Hematopoietic multipotent progenitor cell treated with erythropoietin and hydrocortisone succinate and interleukin-3 and kit ligand, for 8 days (in vitro differentiated cells): ENCODE results near the gene ATP10A.

Experiments used
- DNase-seq: peaks from one replicate; pipeline ENCODE4 v3.0.0-alpha.2; 2015

Gene ATP10A

DNA sequence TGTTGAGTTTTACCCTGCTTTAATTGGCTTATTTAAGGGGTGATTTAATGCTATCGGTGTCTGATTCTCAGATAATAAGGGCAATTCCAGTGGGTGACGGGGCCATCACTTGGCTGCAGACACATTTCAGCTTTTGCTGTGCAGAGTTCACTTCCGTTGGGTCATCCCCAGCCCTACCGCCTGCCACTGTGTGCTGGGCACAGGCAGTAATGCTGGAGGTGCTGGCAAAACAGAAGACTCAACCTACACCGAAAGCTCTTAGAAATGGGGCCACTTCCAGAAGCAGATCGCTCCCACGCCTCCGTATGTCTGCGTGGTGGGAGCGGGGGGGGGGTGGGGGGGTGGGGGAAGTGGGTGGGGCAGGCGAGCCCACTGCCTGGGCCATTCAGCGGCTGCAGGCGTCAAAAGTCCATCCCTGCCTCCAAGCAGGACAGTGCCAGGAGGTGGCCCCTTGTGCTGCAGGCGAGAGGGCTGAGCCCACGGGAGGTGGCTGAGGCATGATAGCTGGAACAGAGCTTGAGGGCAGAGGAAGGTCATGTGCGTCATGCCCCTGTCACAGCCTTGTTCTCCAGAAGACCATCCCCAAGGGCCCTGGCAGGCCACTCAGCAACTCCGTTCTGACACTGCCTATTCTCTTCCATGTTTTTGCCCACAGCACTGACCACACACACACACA lies 128.3 kb downstream of the ATP10A start:
- no peak for DNase-seq

DNA sequence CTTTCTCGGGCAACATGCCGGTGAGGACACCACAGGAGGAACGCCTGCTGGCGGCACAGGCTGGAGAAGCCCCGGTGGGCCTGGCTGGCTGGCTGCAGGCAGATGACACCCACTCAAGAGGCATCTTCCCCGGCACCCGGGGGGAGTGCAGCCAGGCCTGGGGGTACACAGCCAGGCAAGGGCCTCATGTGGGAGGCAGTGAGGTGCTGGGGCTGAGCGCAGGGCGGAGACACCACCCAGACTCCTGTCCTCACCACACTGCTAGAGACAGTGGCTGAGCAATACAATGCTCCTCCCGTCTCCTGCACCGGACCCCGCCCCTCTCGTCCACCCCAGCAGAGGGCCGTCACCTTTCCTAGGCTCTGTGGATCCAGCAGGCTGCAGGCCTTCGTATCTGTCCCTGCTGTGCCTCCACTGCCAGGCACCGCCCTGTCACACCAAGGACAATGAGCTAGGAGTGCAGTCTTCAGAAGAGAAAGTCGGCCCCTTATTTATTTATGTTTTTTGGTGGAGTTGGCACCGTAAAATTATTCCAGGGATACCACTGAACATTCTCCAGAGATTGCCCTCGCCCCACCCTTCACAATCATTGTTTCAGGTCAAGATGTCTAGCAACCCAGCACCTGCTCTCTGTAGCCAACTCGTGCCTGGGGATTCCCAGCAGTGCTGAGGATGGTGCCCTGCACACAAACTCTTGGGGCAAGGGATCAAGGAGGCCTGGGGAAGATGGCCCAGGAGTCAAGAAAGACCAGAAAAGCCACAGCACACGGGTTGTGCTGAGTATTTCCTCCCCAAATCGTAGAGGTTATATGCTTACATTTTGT lies 129.1 kb downstream of the ATP10A start:
- no peak for DNase-seq

DNA sequence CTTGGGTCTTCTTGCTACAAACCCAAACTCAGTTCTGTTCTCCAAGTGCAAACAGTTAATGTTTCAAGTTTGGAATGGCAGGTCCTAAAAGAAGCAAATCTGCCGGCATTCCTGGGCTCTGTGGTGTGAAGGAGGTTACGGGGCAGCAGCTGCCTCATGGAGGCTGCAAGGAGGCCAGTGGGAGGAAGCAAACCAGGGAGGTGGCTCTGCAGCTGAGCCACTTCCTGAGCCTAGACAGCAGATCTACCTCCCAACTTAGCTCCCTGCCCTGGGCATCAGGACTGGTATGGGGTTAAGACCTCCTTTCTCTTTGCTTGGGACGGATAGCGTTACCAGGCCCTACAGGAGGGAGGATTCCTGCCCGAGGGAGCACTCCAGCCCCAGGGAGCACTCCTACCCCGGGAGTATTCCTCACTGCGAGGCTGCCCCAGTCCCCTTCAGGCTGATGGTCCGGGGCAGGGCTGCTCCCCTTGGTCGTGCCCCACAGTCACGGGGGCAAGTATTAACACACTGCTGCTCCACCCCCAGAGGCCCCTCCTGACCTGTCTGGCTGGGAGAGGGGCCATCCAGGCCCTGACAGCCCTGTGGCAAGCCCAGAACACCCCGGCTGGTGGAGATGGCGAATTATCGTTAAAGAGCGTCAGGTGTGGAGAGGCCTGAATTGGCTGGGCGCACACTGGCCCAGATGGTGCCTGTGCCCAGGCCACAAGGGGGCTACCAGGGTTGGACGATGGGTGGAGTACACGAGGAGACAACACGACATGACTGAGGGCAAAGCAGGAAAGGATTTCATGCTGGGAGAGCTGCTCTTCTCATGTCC lies 129.9 kb downstream of the ATP10A start:
- no peak for DNase-seq

DNA sequence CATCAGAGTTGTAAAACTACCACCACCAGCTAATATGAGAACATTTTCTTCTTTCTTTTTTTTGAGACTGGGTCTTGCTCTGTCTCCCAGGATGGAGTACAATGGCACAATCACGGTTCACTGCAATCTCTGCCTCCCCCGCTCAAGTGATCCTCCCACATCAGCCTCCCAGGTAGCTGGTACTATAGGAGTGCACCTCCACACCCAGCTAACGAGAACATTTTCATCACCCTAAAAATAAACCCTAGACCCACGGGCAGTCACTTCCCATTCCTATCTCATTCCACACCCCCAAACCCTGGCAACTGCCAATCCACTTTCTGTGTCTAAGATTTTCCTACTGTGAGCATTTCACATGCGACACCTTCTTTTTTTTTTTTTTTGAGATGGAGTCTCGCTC lies 130.9 kb downstream of the ATP10A start:
- no peak for DNase-seq

DNA sequence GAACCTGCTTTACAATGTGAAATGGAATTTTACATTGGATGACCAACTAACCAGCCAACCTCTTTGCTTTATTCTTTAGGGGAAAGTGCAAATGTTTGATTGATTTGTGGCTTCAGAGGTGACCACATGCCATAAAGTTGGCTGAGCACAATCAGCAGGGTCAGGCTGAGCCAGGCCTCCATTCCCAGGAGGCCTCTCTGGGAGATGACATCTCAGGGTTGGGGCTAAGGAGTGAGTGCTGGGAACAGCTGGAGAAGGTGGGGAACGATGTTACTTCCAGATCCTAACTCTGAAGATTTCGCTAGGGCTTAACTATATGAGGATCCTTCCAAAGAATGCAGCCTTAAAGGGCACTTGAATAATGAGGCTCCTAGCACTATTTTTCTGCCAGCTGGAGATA lies 131.7 kb downstream of the ATP10A start:
- no peak for DNase-seq

DNA sequence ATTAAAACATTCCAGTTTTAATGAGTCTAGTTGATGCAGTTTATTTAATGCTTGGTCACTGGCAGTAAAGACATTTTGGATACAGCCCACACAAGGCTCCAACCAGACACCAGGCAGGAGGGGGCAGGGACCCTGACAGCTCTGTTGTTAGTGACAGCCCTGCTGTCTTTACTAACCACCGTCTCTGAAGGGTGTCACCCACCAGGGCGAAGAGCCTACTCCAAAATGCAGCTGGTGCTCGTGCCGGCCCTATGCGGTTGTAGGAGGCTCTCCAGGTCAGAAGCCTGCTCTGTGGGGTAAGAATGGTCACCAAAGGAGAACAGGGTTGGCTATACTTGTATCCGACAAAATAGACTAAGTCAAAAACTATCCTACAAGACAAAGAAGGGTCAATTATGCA lies 132.2 kb downstream of the ATP10A start:
- DNase-seq = no peak

DNA sequence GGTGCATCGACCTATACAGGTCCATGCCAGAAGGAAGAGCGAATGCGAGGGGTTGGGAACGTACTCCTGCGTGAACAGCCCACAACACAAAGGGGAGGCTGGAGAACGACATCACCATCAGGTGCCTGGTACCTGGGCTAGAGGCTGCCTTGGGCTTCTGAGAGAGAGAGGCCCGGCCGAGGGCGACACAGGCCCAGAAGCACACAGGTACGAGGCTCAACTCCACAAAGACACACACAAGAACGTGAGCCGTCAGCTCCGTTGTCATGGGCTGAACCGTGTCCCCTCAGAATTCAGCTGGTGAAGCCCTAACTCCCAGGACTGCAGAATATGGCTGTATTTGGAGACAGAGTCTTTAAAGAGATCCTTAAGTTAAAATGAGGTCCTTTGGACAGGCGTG lies 134.3 kb downstream of the ATP10A start:
- no peak for DNase-seq

DNA sequence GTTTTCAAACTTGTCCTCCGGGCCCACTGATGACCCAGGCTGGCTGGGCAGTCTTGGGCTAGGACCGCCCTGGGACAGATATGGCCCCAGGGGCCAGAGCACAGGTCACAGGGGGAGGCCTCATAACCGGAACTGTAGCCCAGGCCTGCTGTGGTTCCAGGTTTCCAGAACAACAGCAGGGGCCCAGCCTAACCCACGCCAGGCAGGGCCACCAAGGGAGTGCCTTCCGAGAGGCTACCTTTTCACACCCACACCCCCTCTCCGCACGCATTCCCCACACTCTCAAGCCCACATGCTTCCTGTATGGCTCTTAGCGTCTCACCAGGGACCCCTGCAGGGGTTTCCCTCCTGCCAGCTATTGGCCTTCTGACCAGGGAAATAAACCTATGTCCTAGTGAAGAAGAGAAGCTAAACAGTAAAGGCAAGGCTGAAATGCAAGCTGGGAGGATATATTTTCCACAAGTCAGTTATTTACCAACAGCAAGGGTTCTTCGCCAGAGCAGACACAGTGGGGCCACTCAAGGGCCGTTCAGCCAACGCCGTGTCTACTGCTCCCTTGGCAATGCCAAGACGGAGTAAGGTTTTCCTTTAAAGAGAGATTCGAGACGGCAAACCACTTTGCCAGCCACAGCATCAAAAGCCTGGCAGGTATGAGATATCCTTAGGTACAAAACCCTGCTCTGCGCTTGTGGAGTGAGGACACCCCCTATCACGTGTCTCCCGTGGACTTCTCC lies 135.1 kb downstream of the ATP10A start:
- DNase-seq = no peak

DNA sequence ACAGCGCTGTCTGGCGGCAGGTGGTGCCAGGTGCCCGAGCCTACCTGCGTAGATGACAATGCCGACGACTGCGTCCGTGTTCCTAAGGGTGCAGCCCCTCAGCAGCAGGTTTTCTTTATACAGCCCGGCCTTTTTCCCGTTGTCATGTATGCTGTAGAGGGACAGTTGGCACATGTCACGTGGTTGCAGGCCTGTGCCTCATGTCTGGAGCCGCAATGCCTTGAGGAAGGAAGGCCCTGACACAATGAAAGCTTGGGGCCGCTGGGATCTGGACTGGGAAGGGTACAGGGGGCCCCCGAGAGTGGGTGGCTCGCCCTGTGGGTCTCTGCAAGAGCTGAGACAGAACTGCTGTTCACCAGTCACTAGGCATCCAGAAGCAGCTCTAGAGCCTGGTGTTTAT lies 136.0 kb downstream of the ATP10A start:
- DNase-seq = no peak

DNA sequence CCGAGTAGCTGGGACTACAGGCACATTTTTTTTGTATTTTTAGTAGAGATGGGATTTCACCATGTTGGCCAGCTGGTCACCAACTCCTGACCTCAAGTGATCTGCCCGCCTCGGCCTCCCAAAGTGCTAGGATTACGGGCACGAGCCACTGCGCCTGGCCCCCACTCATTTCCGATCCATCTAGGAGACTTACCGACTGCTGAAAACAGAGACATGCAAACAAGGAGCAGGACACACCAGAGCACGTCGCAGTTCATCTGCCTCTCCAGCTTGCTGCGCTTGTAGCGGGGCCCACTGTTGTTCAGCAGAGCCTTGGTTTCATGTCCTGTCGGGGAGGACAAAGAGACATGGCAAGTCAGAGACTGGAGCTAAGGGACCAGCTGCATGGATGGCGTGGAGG lies 137.4 kb downstream of the ATP10A start:
- no peak for DNase-seq

DNA sequence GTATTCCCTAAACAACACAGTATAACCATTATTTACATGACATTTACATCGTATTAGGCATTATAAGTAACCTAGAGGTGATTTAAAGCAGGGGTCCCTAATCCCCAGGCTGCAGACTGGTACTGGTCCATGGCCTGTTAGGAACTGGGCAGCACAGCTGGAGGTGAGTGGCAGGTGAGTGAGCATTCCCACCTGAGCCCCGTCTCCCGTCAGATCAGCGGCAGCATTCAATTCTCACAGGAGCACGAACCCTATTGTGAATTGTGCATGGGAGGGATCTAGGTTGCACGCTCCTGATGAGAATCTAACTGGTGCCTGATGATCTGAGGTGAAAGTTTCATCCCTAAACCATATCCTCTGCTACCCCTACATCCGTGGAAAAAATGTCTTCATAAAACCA lies 138.2 kb downstream of the ATP10A start:
- no peak for DNase-seq

DNA sequence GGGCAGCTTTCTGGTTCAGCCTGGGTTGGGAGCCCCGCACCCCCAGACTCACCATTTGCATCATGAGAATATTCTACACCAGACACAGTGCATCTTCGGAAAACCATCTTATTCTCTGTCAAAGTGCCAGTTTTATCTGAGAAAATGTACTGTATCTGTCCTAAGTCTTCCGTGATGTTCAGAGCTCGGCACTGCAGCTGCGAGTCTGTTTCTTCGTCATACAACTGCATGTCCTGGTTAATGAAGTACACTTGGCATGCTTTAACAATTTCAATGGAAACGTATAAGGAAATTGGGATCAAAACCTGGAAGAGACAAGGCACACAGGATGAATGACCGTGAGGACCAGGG lies 141.5 kb downstream of the ATP10A start:
- no peak for DNase-seq

DNA sequence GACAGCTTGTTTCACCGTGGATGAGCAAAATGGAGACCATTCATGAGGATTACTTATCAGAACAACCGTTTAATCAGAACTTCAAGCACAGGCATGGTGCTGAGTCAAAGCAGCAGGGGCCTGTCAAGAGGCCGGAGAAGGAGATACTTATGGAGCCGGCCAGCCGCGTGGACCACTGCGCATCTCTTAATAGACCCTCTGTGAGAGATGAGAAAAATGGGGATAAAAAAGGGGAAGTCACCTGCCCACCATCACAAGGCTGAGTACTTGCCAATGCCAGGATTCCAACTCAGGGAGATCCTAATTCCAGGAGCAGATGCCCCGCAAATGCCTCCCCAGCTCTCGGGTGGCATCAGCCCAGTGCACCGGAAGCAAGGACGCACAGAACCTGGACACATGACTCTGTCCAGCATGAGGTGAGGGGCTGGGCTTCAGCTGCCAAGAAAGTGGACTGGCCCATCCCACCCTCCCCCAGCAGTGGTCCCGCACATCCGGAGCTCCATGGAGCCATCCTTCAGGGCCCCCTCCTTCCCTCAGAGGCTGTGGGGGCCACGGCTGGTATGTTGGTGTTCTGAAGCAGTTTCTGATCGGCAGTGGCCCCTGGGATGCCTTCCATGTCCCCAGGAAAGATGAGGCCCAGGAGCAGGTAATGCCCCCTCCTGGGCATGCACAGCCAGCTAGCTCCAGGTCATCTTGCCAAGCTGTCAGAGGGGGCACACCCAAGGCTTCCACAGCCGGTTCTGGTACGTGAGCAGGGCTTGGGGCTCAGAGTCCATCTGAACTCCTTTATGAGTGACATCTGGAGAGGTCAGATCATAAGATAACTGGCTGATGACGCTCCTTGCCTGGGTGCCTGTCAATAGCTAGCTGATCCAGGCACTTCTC lies 143.8 kb downstream of the ATP10A start:
- no peak for DNase-seq

DNA sequence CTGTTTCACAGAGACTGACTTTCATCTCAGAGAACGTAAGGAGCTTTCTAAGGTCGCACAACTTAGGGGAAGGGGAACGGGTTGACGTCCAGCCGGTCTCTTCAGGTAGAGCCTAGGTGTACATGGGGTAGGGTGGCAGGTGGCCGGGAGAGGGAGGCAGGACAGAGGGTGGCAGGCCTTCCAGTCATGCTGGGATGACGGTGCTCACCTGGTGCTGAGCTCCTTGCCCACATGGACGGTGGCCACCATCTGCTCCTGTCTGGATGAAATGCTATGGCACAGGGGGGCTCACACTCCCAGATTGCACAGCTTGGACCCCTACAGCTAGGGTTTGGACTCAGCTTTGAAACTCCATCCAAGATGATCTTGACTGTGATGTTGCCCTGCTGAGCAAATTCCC lies 144.5 kb downstream of the ATP10A start:
- DNase-seq = no peak

DNA sequence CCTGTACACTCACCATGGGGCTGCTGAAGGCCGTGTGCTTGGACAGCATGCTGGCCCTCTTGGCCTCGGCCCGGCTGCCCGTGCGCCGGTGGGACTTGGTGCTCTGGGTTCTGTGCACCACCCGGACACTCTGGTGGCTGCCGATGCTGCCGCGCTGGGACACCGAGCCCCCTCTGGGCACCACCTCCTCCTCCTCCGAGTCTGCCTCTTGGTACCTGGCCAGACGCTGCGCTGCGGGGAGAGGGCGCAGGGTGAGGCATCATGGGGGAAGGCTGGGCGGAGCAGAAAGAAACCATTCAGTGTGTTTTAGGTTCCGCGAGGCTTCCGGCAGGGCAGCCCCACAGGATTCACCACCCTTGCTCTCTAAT lies 145.0 kb downstream of the ATP10A start:
- DNase-seq = no peak

DNA sequence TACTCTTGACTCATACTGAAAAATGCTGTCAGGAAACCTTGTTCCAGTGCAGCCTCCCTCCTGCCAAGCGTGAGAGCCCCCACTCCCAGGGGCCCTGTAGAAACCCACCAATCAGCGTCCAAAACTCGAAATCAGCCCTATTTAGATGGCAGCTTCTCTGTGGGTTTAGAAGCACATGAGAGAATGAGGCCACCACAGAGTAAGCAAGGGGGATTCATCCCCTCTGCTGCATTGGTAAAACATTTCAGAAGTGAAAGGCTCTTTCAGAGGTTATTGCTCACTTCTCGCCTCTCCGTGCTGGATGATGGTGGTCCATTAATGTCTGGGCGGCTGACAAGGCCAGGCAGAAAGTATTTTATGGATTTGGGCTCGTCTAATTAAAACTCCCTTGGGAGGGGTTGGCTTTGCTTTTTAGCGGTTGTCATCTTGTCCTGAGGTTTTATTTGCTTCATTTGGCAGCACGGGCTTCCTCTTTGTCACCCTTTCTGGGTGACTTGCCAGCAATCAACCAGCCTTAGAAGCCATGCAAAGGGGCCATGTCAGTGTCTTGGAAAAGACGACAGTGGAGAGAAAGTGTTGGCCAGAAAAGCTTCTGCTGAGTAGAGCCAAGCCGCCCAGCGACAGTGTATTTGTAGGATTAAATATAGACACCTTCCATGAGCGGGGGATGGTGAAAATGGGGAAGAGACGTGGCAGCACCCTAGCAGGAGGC lies 145.5 kb downstream of the ATP10A start:
- no peak for DNase-seq

DNA sequence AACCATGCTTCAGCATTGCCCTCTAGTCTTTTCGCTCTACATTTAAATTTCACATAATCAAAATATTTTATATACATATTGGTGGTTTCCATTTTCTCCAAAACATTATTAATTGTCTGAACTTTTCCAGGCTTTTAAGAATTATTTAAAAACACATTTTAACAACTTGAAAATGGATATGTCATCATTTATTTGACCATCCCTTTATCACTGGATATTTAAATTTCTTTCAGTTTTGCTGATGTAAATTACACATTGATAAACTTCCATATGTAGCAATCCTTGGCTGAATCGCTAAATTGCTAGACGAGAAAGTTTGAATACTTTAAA lies 146.0 kb downstream of the ATP10A start:
- DNase-seq = no peak

DNA sequence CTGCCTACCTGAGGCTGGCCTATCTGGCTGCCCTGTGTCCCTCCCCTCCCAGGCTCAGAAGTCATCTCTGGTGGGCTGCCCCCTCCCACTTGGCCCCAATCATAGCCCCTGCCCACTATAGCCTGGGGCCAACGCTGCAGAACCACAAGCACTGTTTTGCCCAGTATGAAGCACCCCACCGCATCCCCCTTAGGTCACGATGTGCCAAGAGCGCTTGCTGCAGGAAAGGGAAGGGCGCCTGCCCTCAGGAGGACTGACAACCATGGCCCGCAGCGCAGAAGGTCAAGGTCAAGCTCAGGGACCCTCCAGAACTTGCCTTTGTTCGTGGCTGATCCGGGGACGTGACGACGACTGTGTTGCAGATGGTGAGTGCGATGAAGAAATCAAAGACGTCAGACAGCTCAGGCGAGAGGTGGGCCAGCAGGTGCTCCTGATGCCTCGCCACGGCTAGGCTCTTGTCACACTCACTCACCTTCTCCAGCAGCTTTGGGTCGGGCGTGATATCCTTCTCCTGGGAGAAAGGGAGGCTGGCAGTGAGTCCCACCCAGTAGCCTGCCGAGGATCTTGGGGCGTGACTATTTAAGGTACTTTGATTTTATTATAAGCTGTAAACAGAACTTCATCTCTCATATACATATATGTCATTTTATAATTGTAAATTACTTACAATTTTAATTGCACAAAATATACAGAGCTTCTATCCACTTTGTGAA lies 146.6 kb downstream of the ATP10A start:
- DNase-seq = no peak

DNA sequence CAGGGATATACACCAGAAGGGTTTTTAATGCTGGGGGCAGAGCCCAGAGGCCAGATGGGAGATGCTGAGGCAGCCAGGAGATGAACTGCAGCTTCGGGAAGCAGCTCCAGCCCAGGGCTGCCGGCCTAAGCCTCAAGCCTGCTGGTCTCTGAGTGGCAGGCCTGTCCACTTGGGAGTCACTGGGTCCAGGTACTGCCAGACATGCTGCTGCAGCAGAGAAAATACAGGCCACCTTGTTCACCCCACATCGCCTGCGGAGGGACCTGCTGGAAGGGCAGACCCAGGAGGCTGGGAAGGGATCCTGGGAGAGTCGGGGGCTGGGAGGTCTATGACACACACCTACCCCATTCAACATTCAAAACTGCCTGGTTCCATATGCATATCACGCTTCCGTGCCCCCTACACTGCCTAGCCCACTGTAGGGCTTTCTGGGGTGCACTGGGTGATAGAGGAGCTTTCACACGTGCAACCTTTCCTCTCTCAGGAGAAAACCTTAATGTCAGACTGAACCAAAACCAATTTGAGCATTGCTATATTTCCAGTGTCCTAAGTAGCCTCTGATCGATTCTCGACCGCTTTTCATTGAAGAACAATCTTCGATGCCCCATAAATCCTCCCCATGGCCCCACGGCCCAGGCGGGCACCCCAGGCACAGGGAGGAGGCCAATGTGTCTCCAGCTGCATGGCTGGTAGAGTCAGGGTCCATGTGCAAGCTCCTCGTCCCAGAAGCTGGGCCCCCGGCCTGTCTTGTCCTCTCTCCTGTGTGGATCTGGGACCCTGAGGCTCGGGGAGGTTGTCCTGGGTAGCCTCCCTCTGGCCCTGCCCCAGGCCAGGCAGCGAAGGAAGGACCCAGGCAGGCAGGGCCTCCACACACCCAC lies 147.4 kb downstream of the ATP10A start:
- DNase-seq = no peak

DNA sequence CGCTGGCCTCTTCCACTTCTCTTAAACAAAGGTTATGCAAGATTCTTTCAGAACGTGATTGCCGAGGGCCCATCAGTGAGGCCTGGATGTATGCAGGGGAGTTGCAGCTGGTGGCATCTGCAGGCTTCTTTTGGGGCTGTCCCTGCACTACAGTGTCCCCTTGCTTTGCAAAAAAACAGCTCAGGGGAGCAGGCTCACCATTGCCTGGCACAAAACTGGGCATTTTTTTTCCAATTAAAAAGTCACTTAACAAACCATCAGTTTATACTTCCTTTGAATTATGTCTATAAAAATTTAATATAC lies 148.6 kb downstream of the ATP10A start:
- DNase-seq = no peak
